PC-9 (cell line): ENCODE results near the gene TSLP.

Source experiments
- CTCF ChIP-seq: fragments of 200-600 bp; sonication (generic); conservative IDR thresholded peaks from 2 replicates; pipeline ENCODE4 v1.6.1; 2017; ENCODE audit warnings: mixed run types, antibody characterized with exemption, mild to moderate bottlenecking, moderate library complexity
- EZH2 ChIP-seq: fragments of 200-600 bp; sonication (generic); IDR thresholded peaks from 2 replicates; pipeline ENCODE4 v1.8.0; 2017; ENCODE audit warnings: antibody characterized with exemption, low read depth

DNA sequence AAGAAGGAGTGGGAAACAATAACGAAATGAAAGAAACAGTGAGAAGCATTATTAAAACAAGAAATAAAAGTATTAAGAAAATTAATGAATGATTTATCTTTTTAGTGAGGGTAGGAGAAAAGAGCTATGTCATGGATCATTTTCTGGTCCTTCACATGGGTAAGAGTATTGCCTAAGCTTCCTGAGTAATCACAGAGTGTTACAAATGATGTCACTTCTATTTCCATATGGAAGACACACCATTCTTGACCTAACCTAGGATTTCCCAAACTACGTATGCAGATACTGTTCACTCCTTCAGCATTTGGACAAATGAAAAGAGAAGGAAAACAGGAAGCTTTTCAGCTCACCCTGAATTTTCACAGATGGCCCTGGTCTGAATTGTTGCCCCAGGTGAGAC is 3.3 kb upstream of the TSLP start:
- TF ChIP-seq CTCF (no peak), EZH2 (no peak)
